Skeletal muscle tissue (tissue), 4 donors: Measurements from ENCODE around the gene DRGX. TPM values are rescaled to one million over a fixed set of nuclear protein-coding genes. Genes with fewer than 3 reads are reported as not detected.
A peak's percentile ranks its signal among the peaks of the same experiment; 100 is the strongest.

Experiments used
- H3K27ac ChIP-seq: one replicate; pipeline ENCODE4 v1.7.0; 2013; ENCODE audit warnings: mild to moderate bottlenecking, low read depth, low read length, inconsistent platforms
- H3K27me3 ChIP-seq, 3 donors: one replicate each; pipeline ENCODE4 v1.7.0; 2013; ENCODE audit warnings: low read length in 3 of 3; ENCODE audit not compliant: control insufficient read depth in 3 of 3, insufficient read depth in 3 of 3
- H3K36me3 ChIP-seq, 3 donors: one replicate each; pipeline ENCODE4 v1.7.0; 2013; ENCODE audit warnings: low read length in 3 of 3; ENCODE audit not compliant: control insufficient read depth in 3 of 3, insufficient read depth in 3 of 3
- H3K4me1 ChIP-seq, 3 donors: one replicate each; pipeline ENCODE4 v1.7.0; 2013; ENCODE audit warnings: low read length in 3 of 3, mild to moderate bottlenecking in 3 of 3; ENCODE audit not compliant: control insufficient read depth in 3 of 3, insufficient read depth in 3 of 3
- H3K4me3 ChIP-seq, 3 donors: one replicate each; pipeline ENCODE4 v1.7.0; 2013; ENCODE audit warnings: low read length in 3 of 3
- H3K9ac ChIP-seq, 3 donors: one replicate each; pipeline ENCODE4 v1.7.0; 2013; ENCODE audit warnings: low read length in 3 of 3, mild to moderate bottlenecking in 3 of 3, moderate library complexity in 2 of 3, low read depth in 1 of 3
- H3K9me3 ChIP-seq, 3 donors: one replicate each; pipeline ENCODE4 v1.7.0; 2013; ENCODE audit warnings: low read length in 3 of 3; ENCODE audit not compliant: control insufficient read depth in 3 of 3
- total RNA-seq: library from RNA; depleted of rRNA; stranded (reverse); fragments of >200 nt; gene quantifications from one replicate; pipeline ENCODE4 v1.2.3, GENCODE V29; 2014
- donor health status: Osteomylitis.

The DRGX gene
- total RNA-seq, 1 donor from 2014 or later: not detected

- Histone ChIP-seq H3K9me3 (no peaks in the 10 kb centered on the region), H3K27ac (no peak overlapping the region), H3K4me1 (peaks cover 0 to 3% (median 0%) of the 10 kb centered on the region in 3 donors), H3K27me3 (peaks cover 7 to 27% (median 19%) of the 10 kb centered on the region in 3 donors), H3K4me3 (no peak overlapping the region), H3K9ac (no peak overlapping the region), H3K36me3 (no peaks in the 10 kb centered on the region)
These were observed 12.8 kb upstream of the DRGX start for GRCh38 chr10:49408519-49409306.

GRCh38 chr10:49407552-49408137 is 11.8 kb upstream of the DRGX start:
- no peak overlapping the region for H3K9ac ChIP-seq
- peaks cover 7 to 24% (median 22%) of the 10 kb centered on the region in 3 donors for H3K27me3 ChIP-seq

GRCh38 chr10:49407151-49407550 is 11.3 kb upstream of the DRGX start:
- Histone ChIP-seq H3K36me3 (no peaks in the 10 kb centered on the region), H3K4me1 (peaks cover 0 to 3% (median 0%) of the 10 kb centered on the region in 3 donors)

More at GRCh38 chr10:49407552-49408137, 11.8 kb upstream of the DRGX start:
- Histone ChIP-seq H3K4me3 (no peak overlapping the region), H3K4me1 (peaks cover 0 to 3% (median 0%) of the 10 kb centered on the region in 3 donors), H3K36me3 (no peaks in the 10 kb centered on the region), H3K27ac (no peak overlapping the region), H3K9me3 (no peaks in the 10 kb centered on the region)

GRCh38 chr10:49404321-49404878 is 8.5 kb upstream of the DRGX start:
- Histone ChIP-seq H3K9ac (no peak overlapping the region), H3K9me3 (no peaks in the 10 kb centered on the region), H3K36me3 (no peaks in the 10 kb centered on the region), H3K27ac (no peak overlapping the region), H3K27me3 (peaks cover 24 to 44% (median 30%) of the 10 kb centered on the region in 3 donors), H3K4me3 (no peak overlapping the region), H3K4me1 (no peaks in the 10 kb centered on the region)

More at GRCh38 chr10:49407151-49407550, 11.3 kb upstream of the DRGX start:
- H3K27ac ChIP-seq: no peak overlapping the region
- H3K27me3 ChIP-seq: peaks cover 11 to 24% (median 23%) of the 10 kb centered on the region in 3 donors
- H3K4me3 ChIP-seq: no peak overlapping the region
- H3K9ac ChIP-seq: no peak overlapping the region
- no peaks in the 10 kb centered on the region for H3K9me3 ChIP-seq

- Histone ChIP-seq H3K27me3 (peaks cover 31 to 52% (median 38%) of the 10 kb centered on the region in 3 donors), H3K27ac (no peak overlapping the region), H3K36me3 (no peaks in the 10 kb centered on the region), H3K9ac (no peak overlapping the region), H3K4me3 (no peak overlapping the region), H3K9me3 (no peaks in the 10 kb centered on the region), H3K4me1 (peaks cover under 1 to 2% (median under 1%) of the 10 kb centered on the region in 3 donors)
These were observed 7.5 kb upstream of the DRGX start for GRCh38 chr10:49403363-49403762.

GRCh38 chr10:49400365-49400764 is 4.5 kb upstream of the DRGX start:
- no peaks in the 10 kb centered on the region for H3K9me3 ChIP-seq
- H3K4me3 ChIP-seq: no peak overlapping the region
- H3K4me1 ChIP-seq: peaks cover 4 to 9% (median 5%) of the 10 kb centered on the region in 3 donors
- H3K9ac ChIP-seq: no peak overlapping the region
- H3K27ac ChIP-seq: no peak overlapping the region
- H3K27me3 ChIP-seq: peaks cover 60 to 74% (median 60%) of the 10 kb centered on the region in 3 donors
- H3K36me3 ChIP-seq: no peaks in the 10 kb centered on the region

GRCh38 chr10:49398986-49399385 is 3.1 kb upstream of the DRGX start:
- Histone ChIP-seq H3K9ac (no peak overlapping the region), H3K9me3 (no peaks in the 10 kb centered on the region), H3K27me3 (peaks cover 67 to 82% (median 68%) of the 10 kb centered on the region in 3 donors), H3K36me3 (no peaks in the 10 kb centered on the region), H3K4me1 (peaks cover 4 to 9% (median 5%) of the 10 kb centered on the region in 3 donors), H3K4me3 (no peak overlapping the region), H3K27ac (no peak overlapping the region)

- Histone ChIP-seq H3K4me3 (peak overlapping the region in 2 of 3 donors; percentile 20 to 22), H3K27me3 (peaks cover 72 to 86% (median 73%) of the 10 kb centered on the region in 3 donors), H3K9me3 (no peaks in the 10 kb centered on the region), H3K9ac (no peak overlapping the region), H3K4me1 (peaks cover 4 to 9% (median 5%) of the 10 kb centered on the region in 3 donors), H3K36me3 (no peaks in the 10 kb centered on the region), H3K27ac (no peak overlapping the region)
These were observed 2.3 kb upstream of the DRGX start for GRCh38 chr10:49398000-49398861.
